Endothelial cell of umbilical vein (primary cell): Measurements from ENCODE around the gene SPON1. TPM values are rescaled to one million over a fixed set of nuclear protein-coding genes. Genes with fewer than 3 reads are reported as not detected.

Experiments
- BruUV-seq: library from RNA; stranded (reverse); fragments of 400-500 nt; replicated peaks from 2 replicates; lab custom pipeline; 2021; lab: Mats Ljungman, UMichigan
- CTCF ChIA-PET: fragments of 300-600, 350-600 bp; sonication (Branson Sonifier 250); formaldehyde crosslinking; loops from one replicate; lab custom pipeline; 2021; ENCODE audit warnings: antibody characterized with exemption, inconsistent platforms; lab: Charles Lee
- POLR2A ChIA-PET: fragments of 300-600, 350-600 bp; sonication (Branson Sonifier 250); formaldehyde crosslinking; loops from one replicate; lab custom pipeline; 2021; ENCODE audit warnings: antibody characterized with exemption, inconsistent platforms; lab: Charles Lee
- DNase-seq: peaks from one replicate; pipeline ENCODE4 v3.0.0-alpha.2; 2011; ENCODE audit warnings: low read depth, low spot score
- FAIRE-seq: peaks from 2 replicates; lab custom pipeline; 2011; peaks lifted over from hg19 to GRCh38; lab: Jason Lieb, UNC
- H2AFZ ChIP-seq: 2 replicates; pipeline ENCODE4 v1.6.0; 2012; ENCODE audit warnings: low read depth, low read length, control low read depth, inconsistent platforms
- H3K27ac ChIP-seq: 2 replicates; pipeline ENCODE4 v1.5.1; 2011; ENCODE audit warnings: low read depth, mild to moderate bottlenecking, control low read depth, low read length, moderate library complexity; ENCODE audit not compliant: insufficient read depth
- H3K27me3 ChIP-seq, 2 experiments: 2 replicates each; pipeline versions ENCODE4 v1.6.0 to v1.6.1; 2011; ENCODE audit warnings: low read length in 2 of 2, mixed read lengths in 1 of 2; ENCODE audit not compliant: control insufficient read depth in 2 of 2, insufficient read depth in 2 of 2
- H3K36me3 ChIP-seq, 2 experiments: 2 replicates in 1 of 2; 3 replicates in 1 of 2; pipeline ENCODE4 v1.5.1; 2011; ENCODE audit warnings: low read length in 2 of 2, mild to moderate bottlenecking in 1 of 2, moderate library complexity in 1 of 2; ENCODE audit not compliant: control insufficient read depth in 2 of 2, insufficient read depth in 2 of 2; ENCODE audit errors: extremely low read depth in 1 of 2
- H3K4me1 ChIP-seq: 3 replicates; pipeline ENCODE4 v1.5.1; 2011; ENCODE audit warnings: mild to moderate bottlenecking, low read length; ENCODE audit not compliant: control insufficient read depth, insufficient read depth; ENCODE audit errors: extremely low read depth
- H3K4me2 ChIP-seq: 2 replicates; pipeline ENCODE4 v1.6.1; 2011; ENCODE audit warnings: low read length, control low read depth, mixed read lengths; ENCODE audit not compliant: insufficient read depth
- H3K4me3 ChIP-seq, 3 experiments: fragments of 200-600 bp in 1 of 3; sonication (generic), shearing (Covaris generic) in 1 of 3; replicated peaks in 1 of 3; 2 replicates each; pipeline ENCODE4 v1.5.1; 2011 to 2016; ENCODE audit warnings: control low read depth in 3 of 3, low read length in 3 of 3, mild to moderate bottlenecking in 2 of 3, inconsistent platforms in 1 of 3, low read depth in 1 of 3, moderate library complexity in 1 of 3; ENCODE audit not compliant: insufficient read depth in 1 of 3
- H3K79me2 ChIP-seq: 2 replicates; pipeline ENCODE4 v1.6.0; 2012; ENCODE audit warnings: low read length, inconsistent platforms; ENCODE audit not compliant: control insufficient read depth, insufficient read depth
- H3K9ac ChIP-seq: replicated peaks from 2 replicates; pipeline ENCODE3; 2011; ENCODE audit warnings: low read length, control low read depth; ENCODE audit not compliant: insufficient read depth; ENCODE audit errors: extremely low read depth
- H3K9me1 ChIP-seq: replicated peaks from 3 replicates; pipeline ENCODE4 v1.6.0; 2011; ENCODE audit warnings: mild to moderate bottlenecking, low read length; ENCODE audit not compliant: control insufficient read depth, insufficient read depth; ENCODE audit errors: extremely low read depth
- H3K9me3 ChIP-seq: replicated peaks from 2 replicates; pipeline ENCODE4 v1.5.1; 2012; ENCODE audit warnings: low read length, inconsistent platforms; ENCODE audit not compliant: control insufficient read depth, insufficient read depth
- H4K20me1 ChIP-seq: replicated peaks from 2 replicates; pipeline ENCODE3; 2011; ENCODE audit warnings: mild to moderate bottlenecking, low read length; ENCODE audit not compliant: control insufficient read depth, insufficient read depth; ENCODE audit errors: extremely low read depth
- EZH2 ChIP-seq: IDR thresholded peaks from 2 replicates; pipeline ENCODE4 v1.6.1; 2012; ENCODE audit warnings: borderline replicate concordance, low read depth, mild to moderate bottlenecking, moderate library complexity, low read length, inconsistent platforms; ENCODE audit not compliant: severe bottlenecking
- FOS ChIP-seq: IDR thresholded peaks from 2 replicates; pipeline ENCODE4 v1.6.1; 2011; ENCODE audit warnings: mild to moderate bottlenecking, low read length, moderate library complexity, borderline replicate concordance; ENCODE audit not compliant: insufficient read depth
- JUN ChIP-seq: IDR thresholded peaks from 2 replicates; pipeline ENCODE4 v1.6.1; 2011; ENCODE audit warnings: borderline replicate concordance, low read depth; ENCODE audit not compliant: insufficient read length, insufficient read depth
- MYC ChIP-seq: IDR thresholded peaks from one replicate; pipeline ENCODE4 v1.6.1; 2011; ENCODE audit warnings: mild to moderate bottlenecking, low read depth, low read length
- dilution Hi-C: fragments of 300-500 bp; cut with MboI; formaldehyde crosslinking; loops from one replicate; pipeline ENCODE4 v1.15.0; 2019; ENCODE audit warnings: low sequenced_read_pairs; ENCODE audit not compliant: extremely low pct_ligation_motif_present
- intact Hi-C: fragments of 100-400 bp; cut with micrococcal nuclease; formaldehyde crosslinking; loops from one replicate; pipeline ENCODE4 v1.10.0; 2022
- polyA plus RNA-seq, 4 experiments: library from polyadenylated mRNA; depleted of rRNA in 3 of 4; stranded (reverse) in 3 of 4; unstranded in 1 of 4; fragments of >200 nt; gene quantifications; 2 replicates each; pipeline versions ENCODE4 v1.2.1 to v1.2.3, GENCODE V29; 2011 to 2012; ENCODE audit warnings: missing spikeins in 1 of 4
- total RNA-seq: library from RNA; stranded (reverse); gene quantifications from 2 replicates; pipeline ENCODE4 v1.2.3, GENCODE V29; 2021

Gene SPON1
- total and polyA plus RNA-seq, 2 donors (not counting 3 experiments of a cell fraction or from before 2014, with no cell fraction given), result 0.31 TPM; not detected in 1

- Histone ChIP-seq H3K4me2 (no peak overlapping the region), H4K20me1 (no peaks in the 10 kb centered on the region), H3K27me3 (peaks cover 67 to 90% of the 10 kb centered on the region in 2 experiments), H3K27ac (no peak overlapping the region), H3K9me1 (no peaks in the 10 kb centered on the region), H3K36me3 (no peaks in the 10 kb centered on the region), H3K4me1 (no peaks in the 10 kb centered on the region), H3K9ac (no peak overlapping the region), H3K4me3 (no peak overlapping the region), H2AFZ (no peak overlapping the region), H3K9me3 (no peaks in the 10 kb centered on the region), H3K79me2 (no peaks in the 10 kb centered on the region)
- FAIRE-seq (no peak), DNase-seq (no peak)
- intact Hi-C loops, result no loop called here
- POLR2A ChIA-PET, result no interaction called here
- CTCF ChIA-PET, result no interaction called here
- dilution Hi-C loops, result no loop called here
- BruUV-seq, result no TSS peak
- no peak for TF ChIP-seq MYC
- TF ChIP-seq FOS, result no peak
- no peak for TF ChIP-seq JUN
- peak; percentile 75 for TF ChIP-seq EZH2
Observed at GRCh38 chr11:13963949-13964770, 1.6 kb downstream of the SPON1 start.

- TF ChIP-seq FOS, result no peak
Observed at GRCh38 chr11:13964771-13965074, 2.2 kb downstream of the SPON1 start.

More at GRCh38 chr11:13964771-13965074, 2.2 kb downstream of the SPON1 start:
- intact Hi-C loops (no loop called here), dilution Hi-C loops (no loop called here)
- H3K36me3 ChIP-seq, result no peaks in the 10 kb centered on the region
- no peaks in the 10 kb centered on the region for H4K20me1 ChIP-seq
- no peaks in the 10 kb centered on the region for H3K9me1 ChIP-seq
- no peak for DNase-seq
- H3K9me3 ChIP-seq, result no peaks in the 10 kb centered on the region
- no peak overlapping the region for H3K4me2 ChIP-seq
- FAIRE-seq, result no peak
- BruUV-seq, result no TSS peak
- H2AFZ ChIP-seq, result no peak overlapping the region
- no peak overlapping the region for H3K4me3 ChIP-seq
- peaks cover 65 to 87% of the 10 kb centered on the region in 2 experiments for H3K27me3 ChIP-seq
- no peaks in the 10 kb centered on the region for H3K79me2 ChIP-seq
- H3K9ac ChIP-seq, result no peak overlapping the region
- ChIA-PET CTCF (no interaction called here), POLR2A (no interaction called here)
- H3K4me1 ChIP-seq, result no peaks in the 10 kb centered on the region
- H3K27ac ChIP-seq, result no peak overlapping the region
